ES-I3 (cell line): ENCODE measurements around the gene GID4.
"Not testable (repeated sequence)": the region's sequence is repeated elsewhere in the genome, so short reads cannot be mapped to it uniquely, and the experiment has no call there.

Source experiments
- H3K36me3 ChIP-seq: 2 replicates; pipeline ENCODE4 v1.6.1; 2013; ENCODE audit warnings: mild to moderate bottlenecking, low read length, control low read depth, moderate library complexity; ENCODE audit not compliant: insufficient read depth
- H3K4me1 ChIP-seq: 2 replicates; pipeline ENCODE4 v1.6.1; 2013; ENCODE audit warnings: mild to moderate bottlenecking, control low read depth, low read length; ENCODE audit not compliant: insufficient read depth
- H3K9ac ChIP-seq: 2 replicates; pipeline ENCODE4 v1.6.1; 2013; ENCODE audit warnings: low read depth, mild to moderate bottlenecking, low read length, moderate library complexity
- H3K9me3 ChIP-seq: 2 replicates; pipeline ENCODE4 v1.6.1; 2013; ENCODE audit warnings: mild to moderate bottlenecking, low read length, moderate library complexity; ENCODE audit not compliant: control insufficient read depth, insufficient read depth

Gene GID4

GRCh38 chr17:18038861-18039534 lies at the start of gene GID4, which contains the start of gene ATPAF2:
TSS of gene GID4 (plus strand) at chr17:18039408. CDS start at chr17:18039465, 57 bp downstream.
TSS of gene ATPAF2 (minus strand) at chr17:18039168. CDS start at chr17:18039013, 155 bp downstream.
- Histone ChIP-seq H3K9me3 (no peaks in the 10 kb centered on the region), H3K9ac (peak within 1 kb of the TSS; percentile 95), H3K4me1 (peaks cover 6% of the 10 kb centered on the region; the same call in 1 of the 2 replicates), H3K36me3 (no peaks in the 10 kb centered on the region)

GRCh38 chr17:17989618-17990017 lies 49.6 kb upstream of the GID4 start:
- no peaks in the 10 kb centered on the region for H3K9me3 ChIP-seq
- H3K4me1 ChIP-seq, result 0 out of 2 replicates have a peak, but pooled peaks cover 3% of the 10 kb centered on the region
- H3K36me3 ChIP-seq, result no peaks in the 10 kb centered on the region
- no peak overlapping the region for H3K9ac ChIP-seq

- H3K4me1 ChIP-seq, result 0 out of 2 replicates have a peak, but pooled peaks cover 5% of the 10 kb centered on the region
- no peak overlapping the region for H3K9ac ChIP-seq
- no peaks in the 10 kb centered on the region for H3K9me3 ChIP-seq
- no peaks in the 10 kb centered on the region for H3K36me3 ChIP-seq
Measured at GRCh38 chr17:17990282-17990681, 48.9 kb upstream of the GID4 start.

GRCh38 chr17:17993366-17993765 lies 45.8 kb upstream of the GID4 start:
- no peak overlapping the region for H3K9ac ChIP-seq
- no peaks in the 10 kb centered on the region for H3K36me3 ChIP-seq
- no peaks in the 10 kb centered on the region for H3K9me3 ChIP-seq
- H3K4me1 ChIP-seq, result 0 out of 2 replicates have a peak, but pooled peaks cover 5% of the 10 kb centered on the region

GRCh38 chr17:17993852-17994251 lies 45.4 kb upstream of the GID4 start:
- Histone ChIP-seq H3K4me1 (0 out of 2 replicates have a peak, but pooled peaks cover 5% of the 10 kb centered on the region), H3K9ac (no peak overlapping the region), H3K9me3 (no peaks in the 10 kb centered on the region), H3K36me3 (no peaks in the 10 kb centered on the region)

GRCh38 chr17:17994271-17995069 lies 44.7 kb upstream of the GID4 start:
- Histone ChIP-seq H3K9me3 (no peaks in the 10 kb centered on the region), H3K9ac (no peak overlapping the region), H3K4me1 (0 out of 2 replicates have a peak, but pooled peaks cover 5% of the 10 kb centered on the region), H3K36me3 (no peaks in the 10 kb centered on the region)

- H3K9ac ChIP-seq, H3K9me3 ChIP-seq, H3K4me1 ChIP-seq, H3K36me3 ChIP-seq: not testable (repeated sequence)
Measured at GRCh38 chr17:17995887-17996286, 43.3 kb upstream of the GID4 start.

GRCh38 chr17:17998934-17999333 lies 40.3 kb upstream of the GID4 start:
- Histone ChIP-seq H3K9me3 (no peaks in the 10 kb centered on the region), H3K36me3 (no peaks in the 10 kb centered on the region), H3K4me1 (0 out of 2 replicates have a peak, but pooled peaks cover 5% of the 10 kb centered on the region), H3K9ac (no peak overlapping the region)

GRCh38 chr17:17999364-18000029 lies 39.7 kb upstream of the GID4 start:
- Histone ChIP-seq H3K4me1 (0 out of 2 replicates have a peak, but pooled peaks cover 4% of the 10 kb centered on the region), H3K9me3 (no peaks in the 10 kb centered on the region), H3K9ac (no peak overlapping the region), H3K36me3 (no peaks in the 10 kb centered on the region)

- no peaks in the 10 kb centered on the region for H3K36me3 ChIP-seq
- H3K9ac ChIP-seq, result no peak overlapping the region
- no peaks in the 10 kb centered on the region for H3K9me3 ChIP-seq
- no peaks in the 10 kb centered on the region for H3K4me1 ChIP-seq
Measured at GRCh38 chr17:18000030-18000408, 39.2 kb upstream of the GID4 start.

- no peaks in the 10 kb centered on the region for H3K4me1 ChIP-seq
- H3K36me3 ChIP-seq, result no peaks in the 10 kb centered on the region
- no peak overlapping the region for H3K9ac ChIP-seq
- H3K9me3 ChIP-seq, result no peaks in the 10 kb centered on the region
Measured at GRCh38 chr17:18002171-18002570, 37.0 kb upstream of the GID4 start.

GRCh38 chr17:18004345-18004744 lies 34.9 kb upstream of the GID4 start:
- Histone ChIP-seq H3K4me1 (no peaks in the 10 kb centered on the region), H3K9me3 (no peaks in the 10 kb centered on the region), H3K36me3 (no peaks in the 10 kb centered on the region), H3K9ac (no peak overlapping the region)

GRCh38 chr17:18004884-18005305 lies 34.3 kb upstream of the GID4 start:
- Histone ChIP-seq H3K4me1 (no peaks in the 10 kb centered on the region), H3K36me3 (no peaks in the 10 kb centered on the region), H3K9ac (no peak overlapping the region), H3K9me3 (no peaks in the 10 kb centered on the region)

- Histone ChIP-seq H3K9me3 (no peaks in the 10 kb centered on the region), H3K4me1 (no peaks in the 10 kb centered on the region), H3K9ac (no peak overlapping the region), H3K36me3 (no peaks in the 10 kb centered on the region)
Measured at GRCh38 chr17:18005496-18005895, 33.7 kb upstream of the GID4 start.
